Measurements from ENCODE around the gene PDE6B. TPM values are rescaled to one million over a fixed set of nuclear protein-coding genes. Genes with fewer than 3 reads are reported as not detected.

PDE6B gene
- total RNA-seq, 1 experiment from 2014 or later, result not detected

GRCh38 chr4:617644-618641, 7.4 kb upstream of the PDE6B start:
- Histone ChIP-seq H3K9me3 (ENCODE audit: low read length) (no peaks in the 10 kb centered on the region), H3K27me3 (ENCODE audit: low read length) (peaks cover 5% of the 10 kb centered on the region; the same call in 1 of the 2 replicates), H3K9me2 (replicated peaks; ENCODE audit: low read length) (no peaks in the 10 kb centered on the region), H3K9ac (ENCODE audit: low read length) (no peak overlapping the region), H3K36me3 (ENCODE audit: low read depth, low read length) (no peaks in the 10 kb centered on the region), H3K4me3 (ENCODE audit: low read length) (no peak overlapping the region), H2AFZ (ENCODE audit: low read length) (no peak overlapping the region), H4K20me1 (ENCODE audit: low read length) (no peaks in the 10 kb centered on the region), H3K4me1 (ENCODE audit: insufficient read depth, low read length) (peaks cover 4% of the 10 kb centered on the region; the same call in 1 of the 2 replicates), H3F3A (ENCODE audit: low read length, unreplicated experiment) (no peaks in the 10 kb centered on the region), H3K79me2 (ENCODE audit: low read length) (no peaks in the 10 kb centered on the region), H3K27ac (ENCODE audit: low read length) (no peak overlapping the region), H3K4me2 (ENCODE audit: low read length) (no peak overlapping the region)
- POLR2A ChIA-PET (ENCODE audit: unreplicated experiment), result interaction anchor here (0.6 kb wide), 1 partner anchor 107 kb away, joined by 8 read pairs; no protein-coding TSS in a partner anchor
- ATAC-seq, result peak; percentile 54
- intact Hi-C loops (cut with micrococcal nuclease), result no loop called here
- BruUV-seq (replicated peaks), result no TSS peak
- CTCF ChIA-PET, result no interaction called here
- peak; percentile 68 for DNase-seq
- TF ChIP-seq EZH2phosphoT487 (IDR thresholded peaks at IDR 0.05; ENCODE audit: borderline replicate concordance, low read length) (no peak), CTCF (conservative IDR thresholded peaks at IDR 0.05; ENCODE audit: low read depth, low read length) (no peak), EZH2 (IDR thresholded peaks at IDR 0.05; ENCODE audit: low read length, unreplicated experiment) (no peak)

GRCh38 chr4:620201-620600, 5.2 kb upstream of the PDE6B start:
- ATAC-seq (no peak), DNase-seq (no peak)
- POLR2A ChIA-PET (ENCODE audit: unreplicated experiment), result no interaction called here
- Histone ChIP-seq H2AFZ (ENCODE audit: low read length) (no peak overlapping the region), H3K27me3 (ENCODE audit: low read length) (peaks cover 5% of the 10 kb centered on the region; the same call in 1 of the 2 replicates), H3K9me3 (ENCODE audit: low read length) (no peaks in the 10 kb centered on the region), H3K9me2 (replicated peaks; ENCODE audit: low read length) (no peaks in the 10 kb centered on the region), H3F3A (ENCODE audit: low read length, unreplicated experiment) (no peaks in the 10 kb centered on the region), H4K20me1 (ENCODE audit: low read length) (no peaks in the 10 kb centered on the region), H3K4me1 (ENCODE audit: insufficient read depth, low read length) (peaks cover 4% of the 10 kb centered on the region; the same call in 1 of the 2 replicates), H3K4me3 (ENCODE audit: low read length) (no peak overlapping the region), H3K79me2 (ENCODE audit: low read length) (no peaks in the 10 kb centered on the region), H3K4me2 (ENCODE audit: low read length) (no peak overlapping the region), H3K9ac (ENCODE audit: low read length) (no peak overlapping the region), H3K36me3 (ENCODE audit: low read depth, low read length) (no peaks in the 10 kb centered on the region), H3K27ac (ENCODE audit: low read length) (no peak overlapping the region)
- intact Hi-C loops (cut with micrococcal nuclease), result no loop called here
- TF ChIP-seq EZH2phosphoT487 (IDR thresholded peaks at IDR 0.05; ENCODE audit: borderline replicate concordance, low read length), result no peak
- no peak for TF ChIP-seq CTCF (conservative IDR thresholded peaks at IDR 0.05; ENCODE audit: low read depth, low read length)
- TF ChIP-seq EZH2 (IDR thresholded peaks at IDR 0.05; ENCODE audit: low read length, unreplicated experiment), result no peak
- CTCF ChIA-PET, result no interaction called here
- no TSS peak for BruUV-seq (replicated peaks)

- Histone ChIP-seq H3K9me2 (replicated peaks; ENCODE audit: low read length) (no peaks in the 10 kb centered on the region), H4K20me1 (ENCODE audit: low read length) (no peaks in the 10 kb centered on the region), H3K79me2 (ENCODE audit: low read length) (no peaks in the 10 kb centered on the region), H3K27ac (ENCODE audit: low read length) (no peak overlapping the region), H3K4me2 (ENCODE audit: low read length) (no peak overlapping the region), H2AFZ (ENCODE audit: low read length) (no peak overlapping the region), H3K4me1 (ENCODE audit: insufficient read depth, low read length) (peaks cover 4% of the 10 kb centered on the region; the same call in 1 of the 2 replicates), H3F3A (ENCODE audit: low read length, unreplicated experiment) (no peaks in the 10 kb centered on the region), H3K4me3 (ENCODE audit: low read length) (no peak overlapping the region), H3K36me3 (ENCODE audit: low read depth, low read length) (no peaks in the 10 kb centered on the region), H3K9me3 (ENCODE audit: low read length) (no peaks in the 10 kb centered on the region), H3K9ac (ENCODE audit: low read length) (no peak overlapping the region), H3K27me3 (ENCODE audit: low read length) (peaks cover 5% of the 10 kb centered on the region; the same call in 1 of the 2 replicates)
- intact Hi-C loops (cut with micrococcal nuclease), result no loop called here
- ATAC-seq (no peak), DNase-seq (no peak)
- POLR2A ChIA-PET (ENCODE audit: unreplicated experiment), result no interaction called here
- CTCF ChIA-PET, result no interaction called here
- BruUV-seq (replicated peaks), result no TSS peak
- TF ChIP-seq EZH2phosphoT487 (IDR thresholded peaks at IDR 0.05; ENCODE audit: borderline replicate concordance, low read length) (no peak), CTCF (conservative IDR thresholded peaks at IDR 0.05; ENCODE audit: low read depth, low read length) (no peak), EZH2 (IDR thresholded peaks at IDR 0.05; ENCODE audit: low read length, unreplicated experiment) (no peak)
Measured at GRCh38 chr4:620851-621261, 4.5 kb upstream of the PDE6B start.

All from PC-3 (cell line).